NOMO-1 treated with DMSO at 0.1 percent for 48 hours (cell line): ENCODE results near the gene COG2.
"Not testable (repeated sequence)": the region's sequence is repeated elsewhere in the genome, so short reads cannot be mapped to it uniquely, and the experiment has no call there.

Source experiments
- DNase-seq: peaks from one replicate; lab custom pipeline; 2025; ENCODE audit not compliant: unreplicated experiment; lab: John Stamatoyannopoulos, UW

COG2 gene

DNA sequence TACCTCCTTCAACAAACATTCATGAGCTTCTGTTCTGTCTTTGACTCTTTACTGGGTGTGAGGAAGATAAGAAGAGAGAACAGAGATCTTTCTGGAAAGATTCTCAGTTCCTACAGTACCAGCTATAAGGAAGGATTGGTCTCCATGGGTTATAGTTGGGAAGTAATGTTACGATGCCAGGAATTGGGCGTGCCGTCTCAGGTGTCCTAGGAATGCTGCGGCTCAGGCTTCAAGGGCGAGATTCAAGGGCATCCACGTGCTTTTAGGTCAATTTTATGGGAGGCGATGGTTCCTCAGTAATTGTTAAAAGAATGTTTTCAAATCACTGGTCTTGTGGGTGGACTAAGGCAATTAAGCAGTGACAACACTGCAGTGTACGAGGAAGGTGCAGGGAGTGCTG, 27.3 kb downstream of the COG2 start:
- no peak for DNase-seq

- no peak for DNase-seq
These were observed 32.3 kb downstream of the COG2 start for GRCh38 chr1:230674581-230674980.

- no peak for DNase-seq
These were observed 34.9 kb downstream of the COG2 start for GRCh38 chr1:230677200-230677599.

DNA sequence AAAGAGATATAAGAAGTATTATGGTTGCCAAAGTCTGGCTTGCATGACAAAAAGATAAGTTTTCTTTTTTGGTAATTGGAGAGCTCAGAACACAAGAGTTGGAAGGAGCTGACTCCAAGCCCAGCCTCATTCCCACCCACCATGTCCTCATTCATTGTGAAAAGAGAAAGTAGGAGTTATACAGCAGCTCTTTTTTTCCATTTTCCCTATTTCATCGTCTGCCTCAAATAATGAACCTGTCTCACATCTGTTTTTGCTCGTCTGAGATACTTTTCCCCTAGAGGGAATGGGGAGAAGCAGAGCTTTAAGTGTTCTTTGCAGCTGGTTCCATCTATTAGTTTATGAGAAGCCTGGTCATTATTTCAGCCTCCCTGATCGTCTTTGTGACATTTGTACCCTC, 36.9 kb downstream of the COG2 start:
- DNase-seq, result no peak

DNA sequence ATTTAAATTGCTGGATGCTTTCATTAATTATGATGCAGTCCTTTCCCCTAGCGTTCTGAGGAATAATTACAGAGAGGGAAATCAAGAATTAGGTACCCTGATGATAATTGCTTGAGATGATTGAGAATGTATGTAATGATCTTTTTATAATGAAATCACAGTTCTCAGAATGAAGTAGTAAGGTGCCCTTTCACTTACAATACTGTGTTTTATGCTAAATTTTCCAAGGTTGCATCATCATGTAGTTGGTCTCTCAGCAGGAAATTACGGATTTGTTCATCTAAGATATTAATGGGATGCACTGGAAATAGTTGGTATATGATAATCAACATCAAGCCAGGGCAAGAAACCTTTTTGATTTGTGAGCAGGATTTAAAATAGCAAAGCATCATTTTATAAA, 37.5 kb downstream of the COG2 start:
- DNase-seq, result no peak

GRCh38 chr1:230680300-230681025, 38.2 kb downstream of the COG2 start:
- no peak for DNase-seq

DNA sequence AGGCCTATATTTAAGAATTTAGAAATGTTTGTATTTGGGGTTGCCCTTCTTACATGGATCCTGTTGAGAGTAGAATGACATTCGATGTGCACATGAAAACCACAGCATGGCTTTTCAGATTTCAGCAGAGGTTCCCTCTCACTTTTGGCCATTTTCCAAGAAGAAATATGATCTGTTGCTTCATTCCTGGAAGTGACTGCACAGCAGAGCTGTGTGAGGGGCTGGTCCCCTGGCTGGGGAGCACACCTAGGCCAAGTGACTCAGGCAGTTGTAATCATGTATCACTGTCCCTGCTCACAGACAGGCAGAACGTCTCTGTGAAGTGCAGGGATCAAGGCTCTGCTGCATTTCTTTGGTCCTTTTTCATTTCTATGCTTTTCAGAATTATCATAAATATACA, 39.3 kb downstream of the COG2 start:
- no peak for DNase-seq

- no peak for DNase-seq
These were observed 40.0 kb downstream of the COG2 start for GRCh38 chr1:230682274-230682673.

GRCh38 chr1:230682882-230683610, 40.8 kb downstream of the COG2 start:
- DNase-seq, result no peak

DNA sequence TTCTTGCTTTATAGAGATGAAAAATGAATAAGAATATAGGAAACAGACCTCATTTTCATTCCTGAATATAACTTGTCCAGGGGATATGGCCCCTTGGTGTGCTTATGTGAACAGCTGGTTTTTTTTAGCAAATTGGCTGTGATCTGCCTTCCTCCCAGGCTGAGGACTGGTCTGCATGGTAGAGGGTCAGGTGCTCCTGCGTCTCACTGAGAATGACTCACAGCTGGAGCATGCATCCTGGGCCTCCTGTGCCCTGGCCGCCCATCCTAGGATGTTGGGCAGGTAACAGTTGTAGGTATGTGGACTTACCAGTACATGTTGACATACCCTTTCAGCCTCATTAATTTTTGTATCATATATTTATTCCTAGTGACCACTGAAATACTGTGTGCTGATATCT, 41.9 kb downstream of the COG2 start:
- no peak for DNase-seq

GRCh38 chr1:230684998-230685397, 42.7 kb downstream of the COG2 start:
- DNase-seq, result no peak

DNA sequence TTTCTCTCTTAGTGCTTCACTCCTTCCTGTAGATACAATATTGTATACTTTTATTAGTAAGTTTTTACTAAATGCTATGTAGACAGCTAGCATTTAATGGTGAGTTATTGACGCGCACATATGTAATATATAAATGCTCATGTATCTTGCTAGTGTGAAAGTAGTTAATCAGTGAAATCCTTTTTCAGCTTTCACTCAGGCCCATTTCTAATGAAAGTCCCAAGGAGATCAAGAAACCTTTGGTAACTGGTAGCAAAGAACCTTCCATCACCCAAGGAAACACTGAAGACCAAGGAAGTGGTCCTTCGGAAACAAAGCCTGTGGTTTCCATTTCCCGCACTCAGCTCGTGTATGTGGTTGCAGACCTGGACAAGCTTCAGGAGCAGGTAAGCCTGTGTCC, 44.5 kb downstream of the COG2 start:
- DNase-seq, result no peak

DNA sequence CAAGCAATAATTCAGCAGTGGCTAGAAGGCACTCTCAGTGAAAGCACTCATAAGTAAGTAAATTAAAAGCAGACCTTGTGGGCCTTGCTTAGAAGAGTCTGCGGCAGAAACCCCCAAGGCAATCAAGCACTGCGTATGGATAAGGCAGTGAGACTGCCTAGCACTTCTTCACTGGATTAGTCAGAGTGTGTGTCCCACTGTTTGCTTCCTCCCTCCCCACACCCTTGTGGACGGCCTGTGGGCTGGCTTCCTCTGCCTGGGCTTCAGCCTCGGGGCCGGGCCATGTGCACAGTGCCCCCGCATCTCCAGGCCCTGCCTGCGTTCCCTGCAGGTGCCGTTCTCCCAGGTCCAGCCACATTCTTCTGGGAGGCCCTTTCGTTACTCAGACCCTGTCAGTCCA, 47.8 kb downstream of the COG2 start:
- no peak for DNase-seq

GRCh38 chr1:230691615-230692014, 49.3 kb downstream of the COG2 start:
- DNase-seq, result no peak

DNA sequence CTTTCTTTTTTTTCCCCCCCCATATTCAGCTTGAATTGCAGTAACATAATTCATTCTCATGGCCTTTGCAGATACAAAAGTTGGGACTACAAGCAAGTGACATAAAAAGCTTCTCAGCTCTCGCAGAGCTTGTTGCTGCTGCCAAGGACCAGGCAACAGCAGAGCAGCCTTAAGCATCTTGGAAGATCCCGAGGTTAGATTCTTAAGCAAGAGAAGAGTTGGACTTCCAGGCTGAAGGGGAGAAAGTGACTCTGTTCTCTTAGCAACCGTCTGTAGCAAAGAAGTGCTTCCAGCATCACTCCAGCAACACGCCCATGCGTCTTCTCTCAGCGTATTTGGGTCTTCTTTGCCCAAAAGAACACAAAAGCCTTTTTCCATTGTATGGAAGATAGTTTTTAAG, 50.9 kb downstream of the COG2 start:
- DNase-seq, result no peak

GRCh38 chr1:230693777-230694176, 51.5 kb downstream of the COG2 start:
- no peak for DNase-seq

GRCh38 chr1:230694464-230694863, 52.2 kb downstream of the COG2 start:
- no peak for DNase-seq

DNA sequence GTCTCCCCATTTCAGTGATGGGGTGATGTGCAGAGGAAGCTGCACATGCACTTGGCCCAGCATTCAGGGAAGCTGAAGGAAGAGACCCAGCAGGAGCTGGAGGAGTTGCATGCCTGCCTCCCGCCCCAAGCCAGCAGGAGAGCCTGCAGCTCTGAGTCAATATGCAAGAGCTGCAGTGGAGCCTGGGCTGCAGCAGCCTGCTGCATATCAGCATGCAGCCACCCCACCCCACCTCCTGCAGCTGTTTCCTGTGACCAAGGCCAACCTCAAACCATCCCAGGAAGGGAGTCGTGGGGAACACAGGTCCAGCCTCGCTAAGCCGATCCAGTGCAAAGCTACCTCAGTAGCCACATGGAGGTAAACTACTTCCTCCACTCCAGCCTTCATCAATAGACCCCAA, 52.7 kb downstream of the COG2 start:
- no peak for DNase-seq

DNA sequence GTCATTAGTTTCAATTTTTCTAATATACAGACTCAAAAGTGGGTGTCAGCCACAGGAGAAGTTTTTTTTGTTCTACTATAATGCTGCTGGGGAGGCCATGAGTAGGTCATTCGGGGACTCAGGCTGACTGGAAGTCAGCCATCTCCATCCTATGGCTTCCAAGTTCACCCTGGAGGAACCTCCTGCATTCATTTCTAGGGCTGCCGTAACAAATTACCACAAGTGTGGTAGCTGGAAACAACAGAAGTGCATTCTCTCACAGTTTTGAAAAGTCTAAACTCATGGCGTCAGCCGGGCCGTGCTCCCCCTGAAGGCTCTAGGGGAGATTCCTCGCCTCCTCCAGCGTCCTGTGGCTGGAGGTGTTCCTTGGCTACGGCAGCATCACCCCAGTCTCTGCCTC, 53.9 kb downstream of the COG2 start:
- no peak for DNase-seq

GRCh38 chr1:230696722-230697437, 54.6 kb downstream of the COG2 start:
- no peak for DNase-seq

GRCh38 chr1:230698130-230698529, 55.8 kb downstream of the COG2 start:
- DNase-seq, result no peak

GRCh38 chr1:230698964-230699363, 56.7 kb downstream of the COG2 start:
- not testable (repeated sequence) for DNase-seq
